ENCODE data around the gene CCSER1. TPM values are rescaled to one million over a fixed set of nuclear protein-coding genes. Genes with fewer than 3 reads are reported as not detected.

The CCSER1 gene
- total RNA-seq, 1 donor, result 0.43 TPM

DNA sequence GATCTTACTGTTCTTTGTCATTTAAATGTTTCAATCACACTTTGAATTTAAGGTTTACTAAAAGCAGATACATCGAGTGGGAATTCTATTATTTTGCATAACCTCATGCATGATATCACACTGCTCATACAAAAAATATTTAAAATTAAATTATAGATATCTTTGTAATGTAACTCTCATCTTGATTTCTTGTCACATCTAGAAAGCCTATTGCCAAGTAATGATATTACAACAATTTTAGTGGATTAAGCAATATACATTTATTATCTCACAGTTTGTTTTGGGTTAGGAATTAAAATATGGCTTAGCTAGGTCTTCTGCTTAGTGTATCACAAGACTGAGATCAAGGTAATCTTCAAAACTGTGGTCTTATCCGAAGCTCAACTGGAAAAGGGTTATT is 865.0 kb downstream of the CCSER1 start:
- TF ChIP-seq, protein P1, sequence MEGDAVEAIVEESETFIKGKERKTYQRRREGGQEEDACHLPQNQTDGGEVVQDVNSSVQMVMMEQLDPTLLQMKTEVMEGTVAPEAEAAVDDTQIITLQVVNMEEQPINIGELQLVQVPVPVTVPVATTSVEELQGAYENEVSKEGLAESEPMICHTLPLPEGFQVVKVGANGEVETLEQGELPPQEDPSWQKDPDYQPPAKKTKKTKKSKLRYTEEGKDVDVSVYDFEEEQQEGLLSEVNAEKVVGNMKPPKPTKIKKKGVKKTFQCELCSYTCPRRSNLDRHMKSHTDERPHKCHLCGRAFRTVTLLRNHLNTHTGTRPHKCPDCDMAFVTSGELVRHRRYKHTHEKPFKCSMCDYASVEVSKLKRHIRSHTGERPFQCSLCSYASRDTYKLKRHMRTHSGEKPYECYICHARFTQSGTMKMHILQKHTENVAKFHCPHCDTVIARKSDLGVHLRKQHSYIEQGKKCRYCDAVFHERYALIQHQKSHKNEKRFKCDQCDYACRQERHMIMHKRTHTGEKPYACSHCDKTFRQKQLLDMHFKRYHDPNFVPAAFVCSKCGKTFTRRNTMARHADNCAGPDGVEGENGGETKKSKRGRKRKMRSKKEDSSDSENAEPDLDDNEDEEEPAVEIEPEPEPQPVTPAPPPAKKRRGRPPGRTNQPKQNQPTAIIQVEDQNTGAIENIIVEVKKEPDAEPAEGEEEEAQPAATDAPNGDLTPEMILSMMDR (IDR thresholded peaks at IDR 0.05; ENCODE audit: insufficient read depth, low read depth, low read length), result no peak
- no peak overlapping the region for H3K4me3 ChIP-seq (ENCODE audit: low read depth, low read length)
- DNase-seq (ENCODE audit: low read depth), result no peak

DNA sequence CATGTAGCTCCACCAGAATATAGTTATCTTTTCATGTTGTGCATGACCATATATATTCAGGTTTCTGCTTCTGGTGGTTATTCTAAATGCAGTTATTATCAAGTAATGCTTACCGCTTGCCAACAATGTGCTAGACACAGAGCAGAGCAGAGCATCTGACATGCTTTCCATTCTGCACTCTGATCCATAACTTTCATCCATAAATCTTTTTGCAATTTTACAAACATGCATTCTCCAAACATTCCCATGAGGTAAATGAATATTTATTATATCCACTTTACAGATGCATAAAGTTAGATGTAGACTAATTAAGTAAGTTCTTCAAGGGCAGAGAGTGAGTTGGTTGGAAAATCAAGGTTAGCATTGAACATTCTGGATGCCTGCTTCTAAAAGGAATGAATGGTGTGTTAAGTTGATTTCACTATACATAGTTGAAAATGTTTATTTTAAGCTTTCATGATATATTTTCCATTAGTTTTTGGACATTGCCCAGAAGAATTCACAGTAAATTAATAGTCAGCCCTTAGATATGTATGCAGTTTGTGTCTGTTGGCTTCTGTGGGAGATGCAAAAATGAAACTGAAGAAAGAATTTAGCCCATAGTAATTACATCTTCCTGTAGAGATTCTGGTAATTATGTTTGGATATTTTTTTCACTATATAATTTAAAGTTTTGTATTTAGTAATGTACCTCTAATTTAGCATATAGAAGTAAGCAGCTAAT is 867.8 kb downstream of the CCSER1 start:
- DNase-seq (ENCODE audit: low read depth), result no peak
- H3K4me3 ChIP-seq (ENCODE audit: low read depth, low read length), result no peak overlapping the region
- TF ChIP-seq, protein P1 (IDR thresholded peaks at IDR 0.05; ENCODE audit: insufficient read depth, low read depth, low read length), result no peak

DNA sequence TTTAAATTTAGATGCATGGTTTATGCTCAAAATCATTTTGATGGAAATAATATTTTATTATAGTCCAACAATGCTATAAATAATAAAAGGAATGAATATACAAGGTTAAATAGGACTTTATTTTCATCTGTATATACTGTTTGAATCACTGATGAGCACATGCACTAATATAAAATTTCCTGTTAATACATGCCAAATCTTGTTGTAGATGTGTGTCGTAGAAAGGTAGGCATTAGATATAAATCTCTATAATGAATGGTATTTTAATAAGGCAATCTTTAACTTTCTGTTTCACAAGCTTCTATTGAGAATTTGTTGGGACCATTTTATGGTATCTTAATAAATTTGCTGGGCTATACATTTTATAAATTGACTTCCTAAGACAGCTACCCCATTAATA is 868.8 kb downstream of the CCSER1 start:
- no peak overlapping the region for H3K4me3 ChIP-seq (ENCODE audit: low read depth, low read length)
- DNase-seq (ENCODE audit: low read depth), result no peak
- TF ChIP-seq, protein P1 (IDR thresholded peaks at IDR 0.05; ENCODE audit: insufficient read depth, low read depth, low read length), result no peak

DNA sequence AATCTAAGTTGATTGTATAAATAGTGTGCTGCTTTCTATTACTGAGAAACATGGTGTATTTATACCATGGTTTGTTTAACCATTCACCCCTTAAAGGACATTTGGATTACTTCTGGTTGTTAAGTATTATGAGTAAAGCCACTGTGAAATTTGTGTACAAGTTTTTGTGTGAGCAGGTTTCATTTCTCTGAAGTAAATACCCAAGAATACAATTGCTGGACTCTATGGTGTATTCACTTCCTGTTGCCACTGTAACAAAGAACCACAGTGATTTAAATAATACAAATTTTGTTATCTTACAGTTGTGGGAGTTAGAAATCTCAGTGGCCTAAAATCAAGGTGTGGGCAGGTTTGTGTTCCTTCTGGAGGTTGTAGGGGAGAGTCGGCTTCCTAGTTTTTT is 869.6 kb downstream of the CCSER1 start:
- no peak overlapping the region for H3K4me3 ChIP-seq (ENCODE audit: low read depth, low read length)
- TF ChIP-seq, protein P1 (IDR thresholded peaks at IDR 0.05; ENCODE audit: insufficient read depth, low read depth, low read length), result no peak
- DNase-seq (ENCODE audit: low read depth), result no peak

DNA sequence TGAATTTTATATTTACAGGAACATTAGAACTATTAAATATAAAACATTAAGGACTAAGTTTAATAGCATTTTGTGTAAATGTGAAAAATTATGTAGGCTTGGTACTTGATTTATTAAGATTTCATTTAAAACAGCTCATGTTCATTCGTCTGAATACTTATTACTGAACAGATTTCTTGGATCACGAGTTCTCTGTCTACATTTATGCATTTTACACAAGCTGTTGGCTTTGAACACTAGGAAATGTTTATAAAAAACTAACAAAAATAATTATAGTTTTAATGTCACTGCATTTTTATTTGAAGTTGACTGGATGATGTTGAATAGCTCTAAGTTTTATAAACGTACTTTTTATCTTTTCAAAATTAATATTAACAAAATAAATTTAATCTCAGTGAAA is 888.7 kb downstream of the CCSER1 start:
- DNase-seq (ENCODE audit: low read depth), result no peak
- H3K4me3 ChIP-seq (ENCODE audit: low read depth, low read length), result no peak overlapping the region
- TF ChIP-seq, protein P1 (IDR thresholded peaks at IDR 0.05; ENCODE audit: insufficient read depth, low read depth, low read length), result no peak

DNA sequence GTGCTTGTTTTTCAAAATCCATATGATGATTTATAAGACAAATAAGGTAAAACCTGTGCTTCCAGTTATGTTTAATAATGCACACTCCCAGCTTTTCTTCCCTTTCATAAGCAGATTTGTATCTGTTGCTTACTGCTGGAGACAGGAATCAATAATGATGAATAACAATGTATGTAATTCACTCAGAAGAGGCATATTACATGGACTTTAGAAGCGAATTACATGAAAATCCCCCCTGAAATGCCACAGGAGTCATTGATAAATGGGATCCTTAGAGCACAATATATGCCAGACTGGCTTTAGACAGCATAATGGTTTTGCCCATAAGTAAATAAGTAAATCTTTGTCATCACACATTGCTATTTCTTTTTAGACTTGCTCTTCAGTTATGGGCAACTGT is 892.3 kb downstream of the CCSER1 start:
- TF ChIP-seq, protein P1 (IDR thresholded peaks at IDR 0.05; ENCODE audit: insufficient read depth, low read depth, low read length), result no peak
- DNase-seq (ENCODE audit: low read depth), result no peak
- H3K4me3 ChIP-seq (ENCODE audit: low read depth, low read length), result no peak overlapping the region

Data from fibroblast of villous mesenchyme (primary cell).